H1 (cell line): Measurements from ENCODE around the gene CAD. TPM values are rescaled to one million over a fixed set of nuclear protein-coding genes. Genes with fewer than 3 reads are reported as not detected.

ENCODE experiments used
- CBX5 ChIP-seq: fragments of 300-800, 300-1000 bp; sonication (generic); IDR thresholded peaks from 2 replicates; pipeline ENCODE4 v1.7.1; 2016; ENCODE audit warnings: antibody characterized with exemption, low read length, low read depth
- CHD2 ChIP-seq: IDR thresholded peaks from 2 replicates; pipeline ENCODE4 v1.6.1; 2012; ENCODE audit warnings: low read length, improper control_type of control experiment
- JUN ChIP-seq: IDR thresholded peaks from 2 replicates; pipeline ENCODE4 v1.6.1; 2011; ENCODE audit warnings: low read depth, mild to moderate bottlenecking, improper control_type of control experiment, low read length
- NANOG ChIP-seq: IDR thresholded peaks from 2 replicates; pipeline ENCODE4 v1.6.1; 2011; ENCODE audit warnings: low read length, low read depth, mild to moderate bottlenecking, inconsistent platforms; ENCODE audit not compliant: insufficient read depth, poor library complexity, severe bottlenecking
- POLR2A ChIP-seq, 2 experiments: IDR thresholded peaks; 1 replicate in 1 of 2; 2 replicates in 1 of 2; pipeline ENCODE4 v1.6.1; 2011; ENCODE audit warnings: low read depth in 2 of 2, low read length in 2 of 2, mild to moderate bottlenecking in 2 of 2; ENCODE audit errors: control extremely low read depth in 1 of 2
- RFX5 ChIP-seq: IDR thresholded peaks from 2 replicates; pipeline ENCODE4 v1.6.1; 2011; ENCODE audit warnings: low read depth, low read length, improper control_type of control experiment, borderline replicate concordance
- SIX5 ChIP-seq: IDR thresholded peaks from 2 replicates; pipeline ENCODE4 v1.6.1; 2011; ENCODE audit warnings: mild to moderate bottlenecking, low read depth, low read length
- TAF7 ChIP-seq: optimal IDR thresholded peaks from 2 replicates; pipeline ENCODE3; 2011; ENCODE audit warnings: low read depth, mild to moderate bottlenecking, inconsistent platforms, low read length, moderate library complexity, borderline replicate concordance
- YY1 ChIP-seq: IDR thresholded peaks from 2 replicates; pipeline ENCODE4 v1.6.1; 2011; ENCODE audit warnings: low read depth, mild to moderate bottlenecking, low read length
- polyA plus RNA-seq, 7 experiments: library from polyadenylated mRNA; depleted of rRNA in 3 of 7; stranded (reverse) in 5 of 7; unstranded in 2 of 7; fragments of >200 nt in 5 of 7; fragments of 200-250 nt in 2 of 7; gene quantifications; 1 replicate in 5 of 7; 2 replicates in 1 of 7; 4 replicates in 1 of 7; pipeline versions ENCODE4 v1.2.1 to v1.2.3, GENCODE V29; 2011 to 2013; ENCODE audit warnings: missing spikeins in 2 of 7, mixed read lengths in 2 of 7
- total RNA-seq: library from RNA; stranded (reverse); fragmentation: NEBNext Ultra II Directional; extraction: Animal tissue kit (Norgen Biotek cat#: 25700); gene quantifications from 2 replicates; pipeline ENCODE4 v1.2.1, GENCODE V29; 2021

CAD gene
- total and polyA plus RNA-seq, 2 of the 8 experiments (the other 6 are each of a cell fraction or from before 2014, with no cell fraction given): 130 to 146 TPM

DNA sequence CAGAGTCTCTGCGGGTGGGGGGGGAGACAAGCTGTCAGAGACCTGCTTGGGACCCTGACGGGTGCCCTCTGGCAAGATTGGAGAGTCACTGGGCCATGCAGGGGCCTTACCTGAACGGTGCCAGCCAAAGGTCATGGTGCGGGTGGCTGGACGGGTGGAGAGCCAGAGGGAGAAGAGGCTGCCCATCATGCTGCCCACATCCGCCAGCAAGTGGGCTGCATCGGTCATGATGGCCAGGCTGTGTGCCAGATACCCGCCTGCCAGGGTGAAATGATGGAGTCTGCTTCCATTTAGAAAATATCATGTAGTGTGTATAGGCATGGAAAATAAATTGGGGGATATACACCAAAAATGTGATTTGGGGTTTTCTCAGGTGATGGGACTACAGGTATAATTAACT, 40.9 kb downstream of the CAD start (continued):
- TF ChIP-seq RFX5: no peak
- TF ChIP-seq JUN: no peak
- TF ChIP-seq SIX5: no peak
- TF ChIP-seq POLR2A (IDR thresholded peaks at IDR 0.05; ENCODE audit: control extremely low read depth in 1 of 2, low read depth in 2 of 2, low read length in 2 of 2): no peak
- no peak for TF ChIP-seq NANOG
- no peak for TF ChIP-seq CBX5
- TF ChIP-seq TAF7: no peak
- TF ChIP-seq YY1: no peak
- TF ChIP-seq CHD2: no peak
- TF ChIP-seq, all 59 proteins: peak for 0
